ENCODE measurements around the gene TRIM26.

DNA sequence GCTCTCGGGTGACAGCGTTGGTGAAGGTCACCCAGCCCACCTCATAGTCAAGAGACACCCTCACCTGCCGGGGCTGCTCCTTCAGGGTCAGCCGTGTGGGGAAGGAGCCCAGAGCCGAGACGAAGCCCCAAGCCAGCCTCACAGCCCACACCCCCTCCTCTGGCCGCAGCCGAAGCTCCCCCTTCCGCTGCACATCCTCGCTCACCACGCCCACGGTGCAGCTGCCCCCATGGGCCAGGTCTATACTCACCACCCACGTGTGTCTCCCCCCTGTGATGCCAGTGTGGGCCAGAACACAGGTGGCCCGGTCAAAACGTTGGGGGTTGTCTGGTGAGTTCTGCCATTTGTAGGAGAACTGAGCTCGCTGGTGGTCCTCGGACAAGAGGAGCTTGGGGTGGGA is 59.1 kb downstream of the TRIM26 start:
- TF ChIP-seq, protein P1, sequence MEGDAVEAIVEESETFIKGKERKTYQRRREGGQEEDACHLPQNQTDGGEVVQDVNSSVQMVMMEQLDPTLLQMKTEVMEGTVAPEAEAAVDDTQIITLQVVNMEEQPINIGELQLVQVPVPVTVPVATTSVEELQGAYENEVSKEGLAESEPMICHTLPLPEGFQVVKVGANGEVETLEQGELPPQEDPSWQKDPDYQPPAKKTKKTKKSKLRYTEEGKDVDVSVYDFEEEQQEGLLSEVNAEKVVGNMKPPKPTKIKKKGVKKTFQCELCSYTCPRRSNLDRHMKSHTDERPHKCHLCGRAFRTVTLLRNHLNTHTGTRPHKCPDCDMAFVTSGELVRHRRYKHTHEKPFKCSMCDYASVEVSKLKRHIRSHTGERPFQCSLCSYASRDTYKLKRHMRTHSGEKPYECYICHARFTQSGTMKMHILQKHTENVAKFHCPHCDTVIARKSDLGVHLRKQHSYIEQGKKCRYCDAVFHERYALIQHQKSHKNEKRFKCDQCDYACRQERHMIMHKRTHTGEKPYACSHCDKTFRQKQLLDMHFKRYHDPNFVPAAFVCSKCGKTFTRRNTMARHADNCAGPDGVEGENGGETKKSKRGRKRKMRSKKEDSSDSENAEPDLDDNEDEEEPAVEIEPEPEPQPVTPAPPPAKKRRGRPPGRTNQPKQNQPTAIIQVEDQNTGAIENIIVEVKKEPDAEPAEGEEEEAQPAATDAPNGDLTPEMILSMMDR (IDR thresholded peaks at IDR 0.05 in 4 of 5, conservative IDR thresholded peaks at IDR 0.05 in 1 of 5), result no peak
- no peak for TF ChIP-seq POLR2A (IDR thresholded peaks at IDR 0.05)

Measured in gastrocnemius medialis (tissue), 4 donors.